Common myeloid progenitor, CD34-positive (primary cell): ENCODE results near the gene OGFOD2.

Source experiments
- CTCF ChIA-PET: fragments of 350-600 bp; sonication (Branson Sonifier 250); formaldehyde crosslinking; loops from one replicate; lab custom pipeline; 2021; ENCODE audit warnings: antibody characterized with exemption; lab: Charles Lee
- POLR2A ChIA-PET: fragments of 350-600 bp; sonication (Branson Sonifier 250); formaldehyde crosslinking; loops from one replicate; lab custom pipeline; 2021; ENCODE audit warnings: antibody characterized with exemption; lab: Charles Lee
- DNase-seq, 3 donors: peaks; one replicate each; pipeline versions ENCODE4 v3.0.0 to v3.0.0-alpha.2; 2013
- H3K27ac ChIP-seq, 2 experiments: 1 replicate in 1 of 2; 2 replicates in 1 of 2; pipeline ENCODE4 v1.7.0; 2013; ENCODE audit warnings: inconsistent platforms in 2 of 2, low read length in 2 of 2, mild to moderate bottlenecking in 2 of 2, low read depth in 1 of 2, moderate library complexity in 1 of 2; ENCODE audit not compliant: severe bottlenecking in 2 of 2, insufficient read depth in 1 of 2, poor library complexity in 1 of 2
- H3K27me3 ChIP-seq, 5 experiments: replicated peaks in 2 of 5; 1 replicate in 3 of 5; 2 replicates in 2 of 5; pipeline versions ENCODE4 v1.6.1 to v1.7.0; 2013; ENCODE audit warnings: low read length in 4 of 5, mild to moderate bottlenecking in 2 of 5, moderate library complexity in 2 of 5, inconsistent platforms in 1 of 5; ENCODE audit not compliant: insufficient read depth in 5 of 5, control insufficient read depth in 4 of 5
- H3K36me3 ChIP-seq, 4 experiments: 1 replicate in 2 of 4; 2 replicates in 2 of 4; pipeline versions ENCODE4 v1.6.1 to v1.7.0; 2013; ENCODE audit warnings: low read length in 3 of 4, control low read depth in 1 of 4, mild to moderate bottlenecking in 1 of 4; ENCODE audit not compliant: control insufficient read depth in 4 of 4, insufficient read depth in 4 of 4
- H3K4me1 ChIP-seq, 4 experiments: 1 replicate in 3 of 4; 2 replicates in 1 of 4; pipeline versions ENCODE4 v1.6.1 to v1.7.1; 2013; ENCODE audit warnings: low read length in 3 of 4, mild to moderate bottlenecking in 3 of 4, control low read depth in 1 of 4, inconsistent platforms in 1 of 4, moderate library complexity in 1 of 4; ENCODE audit not compliant: control insufficient read depth in 4 of 4, insufficient read depth in 4 of 4; ENCODE audit errors: control extremely low read depth in 1 of 4
- H3K4me3 ChIP-seq, 7 experiments: 1 replicate in 4 of 7; 2 replicates in 3 of 7; pipeline versions ENCODE4 v1.5.1 to v1.7.0; 2013; ENCODE audit warnings: mild to moderate bottlenecking in 7 of 7, low read length in 6 of 7, moderate library complexity in 6 of 7, inconsistent platforms in 2 of 7, low read depth in 2 of 7, control low read depth in 1 of 7; ENCODE audit not compliant: insufficient read depth in 4 of 7, control insufficient read depth in 1 of 7; ENCODE audit errors: extremely low read depth in 1 of 7
- H3K9me3 ChIP-seq, 5 experiments: 1 replicate in 4 of 5; 2 replicates in 1 of 5; pipeline versions ENCODE4 v1.6.1 to v1.7.1; 2013; ENCODE audit warnings: low read length in 4 of 5, mild to moderate bottlenecking in 2 of 5, inconsistent platforms in 1 of 5, low read depth in 1 of 5, moderate library complexity in 1 of 5; ENCODE audit not compliant: control insufficient read depth in 4 of 5, insufficient read depth in 2 of 5; ENCODE audit errors: control extremely low read depth in 1 of 5
- WGBS: methylation state at CpG from one replicate; pipeline ENCODE4 v1.1.5; 2013; ENCODE audit not compliant: insufficient coverage; 5-methylcytosine and 5-hydroxymethylcytosine counted together

The OGFOD2 gene

GRCh38 chr12:123022846-123023245 is 47.8 kb downstream of the OGFOD2 start:
- Histone ChIP-seq H3K4me3 (no peak overlapping the region), H3K27me3 (no peaks in the 10 kb centered on the region), H3K27ac (no peak overlapping the region), H3K9me3 (no peaks in the 10 kb centered on the region), H3K4me1 (peaks cover 0 to 8% (median 2%) of the 10 kb centered on the region in 4 experiments), H3K36me3 (peaks cover 0 to 7% (median 0%) of the 10 kb centered on the region in 4 experiments)
- 89% methylated on average over 4 of the region's 5 CpGs for WGBS
- ChIA-PET POLR2A (no interaction called here), CTCF (interaction anchor here (1.2 to 4.1 kb wide), 2 partner anchors 9 to 41 kb away, joined by 3 to 17 read pairs; no protein-coding TSS in a partner anchor)
- DNase-seq = no peak

GRCh38 chr12:123024819-123025391 is 49.9 kb downstream of the OGFOD2 start:
- no peak for DNase-seq
- no peaks in the 10 kb centered on the region for H3K27me3 ChIP-seq
- no peak overlapping the region for H3K27ac ChIP-seq
- peaks cover 2 to 22% (median 15%) of the 10 kb centered on the region in 4 experiments for H3K4me1 ChIP-seq
- POLR2A ChIA-PET = no interaction called here
- H3K4me3 ChIP-seq = no peak overlapping the region
- CTCF ChIA-PET = interaction anchor here (0.7 to 1.5 kb wide), 2 partner anchors 12 to 19 kb away, joined by 3 to 4 read pairs; no protein-coding TSS in a partner anchor
- WGBS = 93% methylated on average over 7 of the region's 9 CpGs
- peaks cover 0 to 7% (median 0%) of the 10 kb centered on the region in 4 experiments for H3K36me3 ChIP-seq
- no peaks in the 10 kb centered on the region for H3K9me3 ChIP-seq

DNA sequence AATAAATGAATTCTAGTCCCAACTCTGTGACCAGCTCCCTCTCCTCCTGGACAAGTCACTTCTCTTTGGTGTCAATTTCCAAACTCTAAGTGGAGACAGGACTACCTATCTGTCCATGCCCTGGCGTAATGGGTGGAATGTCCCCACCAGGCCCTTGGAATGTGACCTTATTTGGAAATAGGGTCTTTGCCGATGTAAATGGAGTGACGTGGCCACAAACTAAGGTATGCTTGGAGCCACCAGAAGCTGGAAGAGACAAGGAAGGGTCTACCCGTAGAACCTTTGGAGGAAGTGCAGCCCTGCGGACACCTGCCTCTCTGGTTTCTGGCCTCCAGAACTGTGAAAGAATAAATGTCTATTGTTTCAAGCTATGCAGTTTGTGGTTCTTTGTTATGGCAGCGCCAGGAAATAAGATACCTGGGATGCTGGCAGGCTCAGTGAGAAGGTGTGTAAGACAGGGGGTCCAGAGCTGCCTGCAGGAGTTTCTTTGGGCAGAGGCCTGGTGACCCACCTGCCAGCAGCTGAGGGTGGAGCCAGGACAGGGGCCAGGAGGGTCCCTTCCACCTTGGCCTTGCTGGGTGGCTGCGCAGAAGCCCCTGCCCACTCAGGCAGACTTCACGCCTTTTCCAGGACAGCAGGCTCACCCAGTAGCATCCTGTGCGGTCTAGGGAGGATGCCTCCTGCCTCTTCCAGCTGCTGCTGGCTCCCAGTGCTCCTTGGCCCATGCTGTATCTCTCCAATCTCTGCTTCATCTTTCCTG is 51.2 kb downstream of the OGFOD2 start:
- Histone ChIP-seq H3K27ac (no peak overlapping the region), H3K9me3 (no peaks in the 10 kb centered on the region), H3K36me3 (peaks cover 0 to 7% (median 0%) of the 10 kb centered on the region in 4 experiments), H3K4me1 (peaks cover 2 to 28% (median 19%) of the 10 kb centered on the region in 4 experiments), H3K27me3 (no peaks in the 10 kb centered on the region), H3K4me3 (no peak overlapping the region)
- POLR2A ChIA-PET = no interaction called here
- no peak for DNase-seq
- CTCF ChIA-PET = interaction anchor here (0.9 to 2.0 kb wide), 4 partner anchors 8 to 48 kb away, joined by 3 to 8 read pairs (median 3); no protein-coding TSS in a partner anchor
- 97% methylated on average over 8 of the region's 9 CpGs for WGBS

GRCh38 chr12:123027726-123028445 is 52.8 kb downstream of the OGFOD2 start:
- 98% methylated on average over 9 of the region's 19 CpGs for WGBS
- no peak for DNase-seq
- H3K27me3 ChIP-seq = no peaks in the 10 kb centered on the region
- POLR2A ChIA-PET = no interaction called here
- H3K4me3 ChIP-seq = no peak overlapping the region
- H3K9me3 ChIP-seq = no peaks in the 10 kb centered on the region
- H3K4me1 ChIP-seq = peaks cover 2 to 41% (median 35%) of the 10 kb centered on the region in 4 experiments
- no peak overlapping the region for H3K27ac ChIP-seq
- H3K36me3 ChIP-seq = peaks cover 0 to 2% (median 0%) of the 10 kb centered on the region in 4 experiments
- CTCF ChIA-PET = interaction anchor here (1.1 to 2.0 kb wide), 2 partner anchors 9 to 15 kb away, joined by 3 to 8 read pairs; no protein-coding TSS in a partner anchor

DNA sequence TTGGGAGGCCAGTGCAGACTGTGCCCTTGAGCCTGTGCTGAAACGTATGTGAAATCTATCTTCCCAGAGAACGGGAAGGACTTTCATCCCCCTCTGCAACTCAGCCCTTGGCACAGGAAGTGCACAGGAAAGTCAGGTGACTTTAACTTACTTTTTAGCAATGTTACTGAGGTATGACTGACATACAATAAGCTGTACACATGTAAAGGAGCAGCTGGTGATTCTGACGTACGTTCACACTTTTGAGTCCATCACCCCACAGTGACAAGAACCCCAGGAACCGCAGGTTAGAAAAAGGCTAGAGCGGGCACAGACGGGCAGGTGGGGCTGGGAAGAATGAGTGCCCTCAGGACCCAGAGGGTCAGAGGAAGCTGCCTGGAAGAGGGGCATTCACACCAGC is 53.4 kb downstream of the OGFOD2 start:
- no peak overlapping the region for H3K4me3 ChIP-seq
- no peaks in the 10 kb centered on the region for H3K9me3 ChIP-seq
- H3K27me3 ChIP-seq = no peaks in the 10 kb centered on the region
- 72% methylated on average over 6 of the region's 7 CpGs for WGBS
- H3K36me3 ChIP-seq = peaks cover 0 to 2% (median 0%) of the 10 kb centered on the region in 4 experiments
- ChIA-PET POLR2A (no interaction called here), CTCF (interaction anchor here (1.5 kb wide), 1 partner anchor 15 kb away, joined by 4 read pairs; no protein-coding TSS in a partner anchor)
- no peak for DNase-seq
- H3K4me1 ChIP-seq = peaks cover 2 to 47% (median 40%) of the 10 kb centered on the region in 4 experiments
- no peak overlapping the region for H3K27ac ChIP-seq

GRCh38 chr12:123029550-123029949 is 54.5 kb downstream of the OGFOD2 start:
- POLR2A ChIA-PET = no interaction called here
- CTCF ChIA-PET = interaction anchor here (1.5 kb wide), 1 partner anchor 14 kb away, joined by 4 read pairs; no protein-coding TSS in a partner anchor

More at GRCh38 chr12:123029550-123029949, 54.5 kb downstream of the OGFOD2 start:
- Histone ChIP-seq H3K27ac (no peak overlapping the region), H3K27me3 (no peaks in the 10 kb centered on the region), H3K9me3 (no peaks in the 10 kb centered on the region), H3K36me3 (peaks cover 0 to 2% (median 0%) of the 10 kb centered on the region in 4 experiments), H3K4me3 (no peak overlapping the region), H3K4me1 (peaks cover 4 to 58% (median 51%) of the 10 kb centered on the region in 4 experiments)
- DNase-seq = no peak
